Measurements from ENCODE around the gene MRM3.

The MRM3 gene

GRCh38 chr17:795721-796120, 13.6 kb downstream of the MRM3 start:
- TF ChIP-seq, protein P1, sequence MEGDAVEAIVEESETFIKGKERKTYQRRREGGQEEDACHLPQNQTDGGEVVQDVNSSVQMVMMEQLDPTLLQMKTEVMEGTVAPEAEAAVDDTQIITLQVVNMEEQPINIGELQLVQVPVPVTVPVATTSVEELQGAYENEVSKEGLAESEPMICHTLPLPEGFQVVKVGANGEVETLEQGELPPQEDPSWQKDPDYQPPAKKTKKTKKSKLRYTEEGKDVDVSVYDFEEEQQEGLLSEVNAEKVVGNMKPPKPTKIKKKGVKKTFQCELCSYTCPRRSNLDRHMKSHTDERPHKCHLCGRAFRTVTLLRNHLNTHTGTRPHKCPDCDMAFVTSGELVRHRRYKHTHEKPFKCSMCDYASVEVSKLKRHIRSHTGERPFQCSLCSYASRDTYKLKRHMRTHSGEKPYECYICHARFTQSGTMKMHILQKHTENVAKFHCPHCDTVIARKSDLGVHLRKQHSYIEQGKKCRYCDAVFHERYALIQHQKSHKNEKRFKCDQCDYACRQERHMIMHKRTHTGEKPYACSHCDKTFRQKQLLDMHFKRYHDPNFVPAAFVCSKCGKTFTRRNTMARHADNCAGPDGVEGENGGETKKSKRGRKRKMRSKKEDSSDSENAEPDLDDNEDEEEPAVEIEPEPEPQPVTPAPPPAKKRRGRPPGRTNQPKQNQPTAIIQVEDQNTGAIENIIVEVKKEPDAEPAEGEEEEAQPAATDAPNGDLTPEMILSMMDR (IDR thresholded peaks at IDR 0.05; ENCODE audit: low read depth, low read length) = no peak

DNA sequence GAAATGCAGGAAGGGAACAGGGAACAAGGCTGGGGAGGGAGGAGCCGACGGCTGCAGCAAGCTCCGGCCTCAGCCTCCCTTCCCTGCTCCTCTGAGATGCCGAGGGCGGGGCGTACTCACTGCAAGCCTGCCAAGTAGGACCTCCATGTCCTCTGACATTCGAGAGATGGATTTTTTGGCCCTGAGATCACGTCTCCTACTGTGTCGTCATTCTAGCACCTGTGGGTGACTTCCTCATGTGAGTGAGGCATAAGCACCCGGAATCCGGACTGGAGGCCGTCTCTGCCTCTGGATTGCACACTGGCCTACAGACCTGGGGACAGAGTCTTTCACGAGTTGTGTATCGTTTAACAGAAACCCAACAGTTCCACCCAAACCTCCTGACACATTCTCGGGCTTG, 14.5 kb downstream of the MRM3 start:
- DNase-seq (ENCODE audit: extremely low read depth, low read depth) = no peak
- TF ChIP-seq, protein P1 (IDR thresholded peaks at IDR 0.05; ENCODE audit: low read depth, low read length) = no peak

More at GRCh38 chr17:795721-796120, 13.6 kb downstream of the MRM3 start:
- no peak for DNase-seq (ENCODE audit: extremely low read depth, low read depth)

DNA sequence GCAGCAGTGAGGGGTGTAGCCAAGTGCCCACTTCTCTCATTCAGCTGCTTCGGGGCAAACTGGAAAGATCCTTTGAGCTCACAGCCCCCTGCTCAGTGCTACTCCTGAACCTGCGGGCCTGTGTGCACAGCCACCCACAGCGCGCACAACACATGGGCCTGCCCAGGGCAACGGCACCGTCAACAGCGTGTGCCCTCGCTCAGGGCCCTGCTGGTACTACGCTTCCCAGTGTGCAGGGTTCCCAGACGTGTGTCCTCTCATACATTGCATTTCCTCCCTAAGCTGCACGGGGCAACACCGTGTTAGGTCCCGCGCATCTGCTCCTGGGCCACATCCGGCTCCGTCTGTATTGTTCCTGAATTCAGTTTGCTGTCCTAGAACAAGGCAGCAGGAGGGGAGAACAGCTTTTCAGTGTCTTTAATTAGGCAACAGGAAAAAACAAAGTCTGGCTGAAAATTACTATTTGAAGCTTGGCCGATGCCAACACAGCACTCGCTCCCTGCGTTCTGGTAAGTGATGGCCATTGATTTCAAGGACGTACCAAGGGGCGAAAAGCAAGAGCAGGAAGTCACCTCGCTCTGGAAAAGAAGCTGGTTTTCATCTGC, 15.2 kb downstream of the MRM3 start:
- no peak for DNase-seq (ENCODE audit: extremely low read depth, low read depth)
- TF ChIP-seq, protein P1 (IDR thresholded peaks at IDR 0.05; ENCODE audit: low read depth, low read length) = no peak

DNA sequence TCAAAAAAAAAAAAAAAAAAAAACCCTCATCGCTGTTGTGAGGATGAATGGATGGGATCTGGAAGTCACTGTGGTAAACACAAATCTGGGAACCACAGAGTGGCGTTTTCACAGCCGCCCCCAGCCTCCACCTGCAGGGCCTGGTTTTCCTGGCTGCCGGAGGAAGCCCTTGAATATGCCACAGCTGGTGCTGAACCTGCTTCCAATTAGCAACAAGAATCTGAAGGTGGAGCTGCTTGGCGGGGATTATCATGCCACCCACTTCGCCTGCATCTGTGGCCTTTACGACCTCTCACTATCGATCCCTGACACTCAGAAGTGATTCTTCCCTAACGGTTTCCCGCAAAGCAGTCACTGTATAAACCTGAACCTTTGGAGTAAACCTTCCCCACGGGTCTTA, 16.1 kb downstream of the MRM3 start:
- DNase-seq (ENCODE audit: extremely low read depth, low read depth) = no peak
- TF ChIP-seq, protein P1 (IDR thresholded peaks at IDR 0.05; ENCODE audit: low read depth, low read length) = no peak

DNA sequence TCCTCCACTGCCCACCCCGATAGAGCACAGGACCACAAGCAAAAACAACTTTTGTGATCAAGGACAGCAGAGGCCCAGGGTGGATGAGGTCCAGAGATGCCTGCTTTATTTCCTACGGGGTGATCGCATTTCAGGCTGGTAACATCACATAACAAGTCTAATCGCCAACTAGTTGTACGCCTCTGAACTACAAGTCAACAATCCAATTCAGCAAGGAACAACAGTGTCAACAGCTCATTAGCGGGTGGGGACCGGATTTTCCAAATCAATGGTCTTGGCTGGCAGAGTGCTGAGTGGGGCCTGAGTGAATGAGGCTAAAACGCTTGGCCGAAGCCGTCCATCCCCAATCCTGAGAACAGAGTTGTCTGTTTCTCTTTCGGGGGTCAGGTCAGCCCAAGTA, 17.1 kb downstream of the MRM3 start:
- no peak for DNase-seq (ENCODE audit: extremely low read depth, low read depth)
- TF ChIP-seq, protein P1 (IDR thresholded peaks at IDR 0.05; ENCODE audit: low read depth, low read length) = no peak

- TF ChIP-seq, protein P1 (IDR thresholded peaks at IDR 0.05; ENCODE audit: low read depth, low read length) = no peak
Observed at GRCh38 chr17:800446-801242, 18.5 kb downstream of the MRM3 start.

DNA sequence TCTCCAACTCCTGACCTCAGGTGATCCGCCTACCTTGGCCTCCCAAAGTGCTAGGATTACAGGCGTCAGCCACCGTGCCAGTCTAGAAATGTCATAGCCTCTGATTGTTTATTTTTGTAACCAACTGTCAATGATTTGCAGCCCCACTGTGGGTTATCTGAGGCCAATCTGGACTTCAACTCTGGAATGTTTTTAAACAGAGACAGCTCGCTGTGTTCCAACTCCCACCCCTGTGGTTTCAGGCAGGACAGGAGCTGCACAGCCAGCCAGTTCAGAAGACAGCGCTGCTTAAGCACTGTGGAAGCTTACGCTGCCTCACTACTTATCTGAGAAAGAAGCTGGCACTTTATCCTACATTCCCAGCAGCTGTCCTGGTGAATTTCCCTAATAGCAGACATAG, 19.5 kb downstream of the MRM3 start:
- DNase-seq (ENCODE audit: extremely low read depth, low read depth) = no peak

More at GRCh38 chr17:800446-801242, 18.5 kb downstream of the MRM3 start:
- DNase-seq (ENCODE audit: extremely low read depth, low read depth) = no peak

More for the DNA sequence above, 19.5 kb downstream of the MRM3 start:
- TF ChIP-seq, protein P1 (IDR thresholded peaks at IDR 0.05; ENCODE audit: low read depth, low read length) = no peak

Measured in AG09319 (cell line).